Rectal smooth muscle tissue (tissue), 1 donor: Measurements from ENCODE around the gene CABLES2.

Experiments
- H3K27ac ChIP-seq: one replicate; pipeline ENCODE4 v1.7.0; 2013; ENCODE audit warnings: low read depth, low read length, inconsistent platforms
- H3K27me3 ChIP-seq: one replicate; pipeline ENCODE4 v1.7.0; 2013; ENCODE audit warnings: low read length; ENCODE audit not compliant: control insufficient read depth, insufficient read depth
- H3K36me3 ChIP-seq: one replicate; pipeline ENCODE4 v1.7.0; 2013; ENCODE audit warnings: low read length; ENCODE audit not compliant: control insufficient read depth, insufficient read depth
- H3K4me1 ChIP-seq: one replicate; pipeline ENCODE4 v1.7.0; 2013; ENCODE audit warnings: low read length; ENCODE audit not compliant: control insufficient read depth, insufficient read depth
- H3K4me3 ChIP-seq: one replicate; pipeline ENCODE4 v1.7.0; 2013; ENCODE audit warnings: low read length
- H3K9ac ChIP-seq: one replicate; pipeline ENCODE4 v1.7.0; 2013; ENCODE audit warnings: low read length

Gene CABLES2

DNA sequence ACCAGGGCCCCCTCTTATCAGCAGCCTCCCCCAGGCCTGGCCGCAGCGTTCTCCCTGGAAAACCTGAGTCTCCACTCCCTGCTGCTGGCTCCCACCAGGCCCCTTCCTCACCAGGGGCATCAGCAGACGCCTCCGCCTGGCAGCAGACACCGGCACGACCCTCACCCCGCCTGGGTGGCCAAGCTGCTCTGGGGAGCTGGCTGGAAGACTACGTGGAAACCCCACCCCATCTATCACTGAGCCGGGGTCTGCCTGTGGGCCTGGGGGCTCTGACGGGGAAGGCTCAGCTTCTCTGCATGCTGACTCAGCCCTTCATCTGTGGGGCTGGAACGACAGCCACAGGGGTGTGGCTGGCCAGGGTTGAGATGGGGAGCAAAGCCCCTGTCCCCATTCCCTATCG is 39.4 kb upstream of the CABLES2 start:
- Histone ChIP-seq H3K4me3 (no peak overlapping the region), H3K27me3 (peaks cover 6% of the 10 kb centered on the region), H3K27ac (no peak overlapping the region), H3K4me1 (no peaks in the 10 kb centered on the region), H3K36me3 (no peaks in the 10 kb centered on the region), H3K9ac (no peak overlapping the region)

DNA sequence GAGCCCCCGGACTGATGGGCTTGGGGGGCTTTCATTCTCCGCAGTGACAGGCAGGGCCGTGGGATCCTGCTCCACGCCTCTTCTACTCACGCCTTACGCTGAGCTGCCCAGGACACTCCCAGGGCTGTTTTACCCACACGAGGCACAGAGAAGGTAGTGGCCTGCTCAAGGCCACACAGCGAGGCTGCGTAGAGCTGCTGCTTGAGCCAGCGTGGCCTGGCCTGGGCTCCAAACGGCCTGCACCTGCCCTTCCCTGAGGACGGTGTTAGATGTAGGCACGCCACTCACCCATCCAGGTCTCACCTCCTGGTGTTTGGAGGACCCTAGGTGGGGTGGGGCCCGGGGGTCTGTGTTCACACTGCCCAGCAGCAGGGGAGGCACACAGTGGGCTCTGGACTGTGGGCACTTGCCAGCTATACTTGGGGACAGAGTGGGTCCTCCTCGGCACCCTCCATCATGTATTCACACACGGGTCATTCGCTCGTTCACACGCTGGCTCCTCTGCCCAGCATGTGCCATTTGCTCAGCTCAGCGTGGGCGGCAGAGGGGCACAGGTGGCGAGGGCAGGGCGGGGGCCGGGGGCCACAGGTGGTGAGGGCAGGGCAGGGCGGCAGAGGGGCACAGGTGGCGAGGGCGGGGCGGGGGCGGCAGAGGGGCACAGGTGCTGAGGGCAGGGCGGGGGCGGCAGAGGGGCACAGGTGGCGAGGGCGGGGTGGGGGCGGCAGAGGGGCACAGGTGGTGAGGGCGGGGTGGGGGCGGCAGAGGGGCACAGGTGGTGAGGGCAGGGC is 38.7 kb upstream of the CABLES2 start:
- H3K9ac ChIP-seq, result no peak overlapping the region
- H3K27me3 ChIP-seq, result peaks cover 2% of the 10 kb centered on the region
- H3K27ac ChIP-seq, result no peak overlapping the region

DNA sequence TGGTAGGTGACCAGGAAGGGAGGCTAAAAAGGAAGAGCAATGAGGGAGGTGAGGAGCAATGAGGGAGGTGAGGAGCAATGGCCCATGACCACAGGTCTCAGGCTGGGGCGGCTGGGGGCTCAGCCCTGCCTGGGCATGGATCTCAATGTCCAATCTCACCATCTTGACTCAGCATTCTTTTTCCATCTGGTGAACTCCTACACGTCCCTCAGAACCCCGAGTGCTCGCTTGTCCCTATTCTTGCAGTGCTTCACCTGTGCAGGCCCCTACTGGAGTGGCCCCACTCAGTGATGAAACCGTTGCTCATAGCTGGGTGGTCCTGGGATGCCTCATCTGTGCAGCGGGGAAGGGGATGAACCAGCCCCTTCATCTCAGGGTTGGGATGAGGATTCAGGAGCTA is 37.2 kb upstream of the CABLES2 start:
- no peak overlapping the region for H3K9ac ChIP-seq
- no peak overlapping the region for H3K4me3 ChIP-seq
- no peak overlapping the region for H3K27ac ChIP-seq
- no peaks in the 10 kb centered on the region for H3K36me3 ChIP-seq
- peaks cover 2% of the 10 kb centered on the region for H3K27me3 ChIP-seq
- H3K4me1 ChIP-seq, result no peaks in the 10 kb centered on the region

More for the DNA sequence above, 38.7 kb upstream of the CABLES2 start:
- Histone ChIP-seq H3K36me3 (no peaks in the 10 kb centered on the region), H3K4me1 (no peaks in the 10 kb centered on the region), H3K4me3 (no peak overlapping the region)

DNA sequence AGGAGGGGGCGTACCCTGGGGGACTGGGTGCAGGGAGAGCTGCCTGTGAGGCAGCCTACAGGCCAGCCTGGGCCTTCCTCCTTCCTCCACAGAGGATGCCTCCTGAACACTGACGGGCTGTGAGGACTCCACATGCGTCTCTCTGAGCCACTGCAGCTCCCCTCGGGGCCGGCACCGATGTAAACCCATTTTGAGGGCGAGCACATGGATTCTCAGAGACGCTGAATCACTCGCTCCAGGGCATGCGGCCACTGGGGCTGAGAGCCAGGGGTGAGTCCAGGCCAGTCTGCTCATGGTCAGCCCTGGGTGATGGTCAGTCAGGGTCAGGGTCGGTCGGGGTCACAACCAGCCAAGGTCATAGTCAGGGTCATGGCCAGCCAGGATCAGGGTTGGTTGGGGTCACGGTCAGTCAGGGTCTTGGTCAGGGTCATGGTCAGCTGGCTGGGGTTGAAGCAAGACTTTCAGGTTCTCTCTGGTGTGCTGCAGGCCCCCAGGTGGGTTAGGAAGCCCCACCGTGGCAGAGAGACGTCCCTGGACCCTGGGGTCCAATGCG is 35.0 kb upstream of the CABLES2 start:
- no peak overlapping the region for H3K9ac ChIP-seq
- H3K4me1 ChIP-seq, result peaks cover 5% of the 10 kb centered on the region
- H3K27me3 ChIP-seq, result peaks cover 2% of the 10 kb centered on the region
- H3K27ac ChIP-seq, result no peak overlapping the region
- H3K4me3 ChIP-seq, result no peak overlapping the region
- H3K36me3 ChIP-seq, result no peaks in the 10 kb centered on the region

DNA sequence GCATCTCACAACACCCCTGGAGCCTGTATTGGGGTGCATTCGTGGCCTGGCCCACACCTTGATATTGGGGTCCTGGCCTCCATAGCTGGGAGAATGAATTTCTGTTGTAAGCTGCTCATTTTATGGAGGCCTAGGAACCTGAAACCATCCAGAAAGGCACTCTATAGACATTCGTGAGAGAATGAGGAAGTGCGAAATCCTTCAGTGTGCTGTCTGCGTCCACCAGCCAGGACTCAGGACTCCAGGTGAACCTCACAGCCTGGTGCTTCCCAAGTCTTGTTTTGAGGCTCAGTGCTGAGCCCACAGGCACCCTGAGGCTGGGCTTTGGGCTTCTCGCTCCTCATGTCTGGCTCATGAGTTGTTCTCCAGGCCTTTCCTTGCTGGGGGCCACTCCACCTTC is 32.1 kb upstream of the CABLES2 start:
- Histone ChIP-seq H3K27ac (no peak overlapping the region), H3K9ac (no peak overlapping the region), H3K4me3 (no peak overlapping the region), H3K27me3 (no peaks in the 10 kb centered on the region), H3K36me3 (no peaks in the 10 kb centered on the region), H3K4me1 (peaks cover 5% of the 10 kb centered on the region)

DNA sequence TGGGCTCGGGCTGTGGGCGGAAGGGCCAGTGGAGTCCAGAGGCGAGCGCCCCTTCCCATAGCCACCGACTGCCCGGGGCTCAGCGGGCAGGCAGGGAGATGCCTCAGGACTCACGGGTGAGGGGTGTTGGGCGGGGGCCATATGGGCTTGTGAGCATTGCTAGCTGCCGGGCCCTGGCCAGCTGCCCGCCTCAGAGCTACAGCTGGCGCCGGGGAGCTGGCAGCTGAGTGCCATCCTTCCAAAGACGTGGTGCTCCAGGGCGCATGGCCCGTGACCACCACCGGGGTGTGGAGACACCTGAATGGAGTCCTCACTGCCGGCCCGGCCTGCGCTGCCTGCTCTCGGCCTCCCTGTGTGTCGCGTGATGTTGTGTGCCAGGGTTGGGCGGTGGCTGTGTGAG is 30.8 kb upstream of the CABLES2 start:
- Histone ChIP-seq H3K36me3 (no peaks in the 10 kb centered on the region), H3K27ac (no peak overlapping the region), H3K4me1 (peaks cover 7% of the 10 kb centered on the region), H3K9ac (no peak overlapping the region), H3K27me3 (no peaks in the 10 kb centered on the region), H3K4me3 (no peak overlapping the region)

DNA sequence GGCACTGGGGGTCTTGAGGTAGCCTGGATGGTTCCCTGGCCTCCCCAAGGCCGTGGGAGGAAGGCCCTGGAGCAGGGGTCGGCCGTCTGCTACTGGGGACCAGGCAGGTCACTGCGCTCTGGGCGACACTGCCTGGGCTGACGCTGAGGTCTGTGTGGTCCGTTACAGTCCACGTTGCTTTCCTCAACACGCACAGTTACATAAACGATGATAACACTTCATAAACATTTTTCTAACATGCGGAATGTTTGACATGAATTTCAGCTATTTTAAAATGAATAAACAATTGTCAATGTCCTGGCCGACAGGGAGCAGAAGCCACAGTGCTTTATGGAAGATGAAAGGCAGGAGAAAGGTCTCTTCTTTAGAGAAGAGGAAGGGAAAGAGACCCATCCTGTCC is 30.4 kb upstream of the CABLES2 start:
- Histone ChIP-seq H3K4me1 (peaks cover 7% of the 10 kb centered on the region), H3K27ac (no peak overlapping the region), H3K27me3 (no peaks in the 10 kb centered on the region), H3K9ac (no peak overlapping the region), H3K4me3 (no peak overlapping the region), H3K36me3 (no peaks in the 10 kb centered on the region)

DNA sequence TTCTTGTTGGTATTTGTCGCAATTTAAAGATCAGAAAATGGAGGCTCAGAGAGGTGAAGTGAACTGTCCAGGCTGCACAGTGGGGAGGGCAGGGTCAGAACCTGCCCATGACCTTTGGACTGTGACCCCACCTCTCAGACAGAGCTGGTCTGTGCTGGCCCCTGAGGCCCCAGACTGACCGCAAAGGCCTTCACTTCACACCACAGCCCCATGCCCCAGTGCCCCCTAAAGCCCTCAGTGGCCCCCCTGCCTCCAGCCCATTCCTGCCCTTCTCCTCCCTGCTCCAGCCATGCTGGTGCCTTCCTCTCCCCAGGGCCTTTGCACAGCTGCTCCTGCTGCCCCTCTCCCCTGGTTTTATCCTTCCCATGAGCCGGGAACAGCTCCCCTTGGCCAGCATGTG is 29.6 kb upstream of the CABLES2 start:
- no peak overlapping the region for H3K9ac ChIP-seq
- H3K27ac ChIP-seq, result no peak overlapping the region
- H3K27me3 ChIP-seq, result no peaks in the 10 kb centered on the region
- no peaks in the 10 kb centered on the region for H3K36me3 ChIP-seq
- no peak overlapping the region for H3K4me3 ChIP-seq
- peaks cover 7% of the 10 kb centered on the region for H3K4me1 ChIP-seq

DNA sequence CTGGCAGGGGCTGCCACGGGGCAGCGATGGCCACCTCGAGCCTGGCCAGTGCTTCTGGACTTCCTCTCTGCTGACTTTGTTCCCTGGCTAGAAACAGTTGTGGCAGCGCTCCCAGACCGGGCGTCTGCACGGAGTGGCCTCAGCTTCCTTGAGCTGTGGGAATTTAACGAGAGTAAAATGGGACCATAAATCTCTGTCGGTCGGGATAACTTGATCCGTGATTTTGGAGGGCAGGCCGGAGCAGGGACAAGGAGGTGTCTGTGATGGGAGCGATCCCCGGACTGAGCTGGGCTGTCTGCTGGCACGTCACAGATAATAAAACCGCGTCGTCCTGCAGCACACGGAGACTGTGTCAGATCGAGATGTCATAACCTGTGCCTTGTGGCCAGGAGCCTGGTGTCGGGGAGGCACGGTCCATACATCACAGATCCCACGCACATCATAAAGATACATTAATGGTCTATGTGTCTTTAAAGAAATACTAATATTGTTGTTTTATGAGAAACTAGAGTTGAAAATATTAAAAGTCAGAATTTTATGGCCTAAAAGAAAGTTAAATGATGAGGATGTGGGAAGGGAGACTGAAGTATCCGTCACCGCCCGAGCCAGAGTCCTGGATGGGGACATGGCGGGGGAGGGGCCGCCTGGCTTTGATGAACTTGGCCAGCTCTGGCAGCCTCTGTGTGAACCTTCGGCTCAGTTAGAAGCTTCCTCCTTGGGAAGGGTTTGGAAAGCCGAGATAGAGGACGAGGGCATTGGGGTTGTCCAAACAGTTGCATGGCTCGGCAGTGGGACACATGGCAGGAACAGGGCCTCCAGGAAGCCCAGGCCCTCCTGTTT is 26.8 kb upstream of the CABLES2 start:
- no peak overlapping the region for H3K9ac ChIP-seq
- H3K27me3 ChIP-seq, result no peaks in the 10 kb centered on the region
- no peak overlapping the region for H3K27ac ChIP-seq
- H3K4me3 ChIP-seq, result no peak overlapping the region
- H3K4me1 ChIP-seq, result peaks cover 7% of the 10 kb centered on the region
- no peaks in the 10 kb centered on the region for H3K36me3 ChIP-seq

DNA sequence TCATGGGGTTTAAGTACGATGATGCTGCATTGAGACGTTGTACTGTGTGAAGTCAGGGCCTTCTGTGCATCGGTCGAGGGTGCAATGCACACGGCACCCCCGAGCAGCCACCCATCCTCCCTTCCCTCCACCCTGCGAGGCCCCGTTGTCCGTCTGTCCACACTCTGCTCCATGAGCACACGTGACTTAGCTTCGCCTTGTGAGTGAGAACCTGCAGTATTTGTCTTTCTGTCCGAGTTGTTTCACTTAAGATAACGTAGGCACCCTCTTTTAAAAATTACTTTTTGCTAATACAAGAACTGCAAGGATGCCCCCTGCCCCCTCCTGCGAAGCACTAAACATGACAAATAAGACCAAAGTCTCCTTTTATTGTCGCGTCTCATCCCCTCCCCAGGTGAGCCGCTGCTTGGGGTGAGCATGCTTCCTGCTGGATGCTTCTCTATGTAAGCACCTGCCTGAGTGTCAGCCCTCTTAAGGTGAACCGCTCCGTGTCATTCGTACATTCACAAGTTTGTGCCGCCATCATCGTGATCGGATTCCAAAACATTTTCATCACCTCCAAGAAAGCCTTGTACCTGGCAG is 23.9 kb upstream of the CABLES2 start:
- Histone ChIP-seq H3K4me3 (no peak overlapping the region), H3K4me1 (peaks cover 2% of the 10 kb centered on the region)

DNA sequence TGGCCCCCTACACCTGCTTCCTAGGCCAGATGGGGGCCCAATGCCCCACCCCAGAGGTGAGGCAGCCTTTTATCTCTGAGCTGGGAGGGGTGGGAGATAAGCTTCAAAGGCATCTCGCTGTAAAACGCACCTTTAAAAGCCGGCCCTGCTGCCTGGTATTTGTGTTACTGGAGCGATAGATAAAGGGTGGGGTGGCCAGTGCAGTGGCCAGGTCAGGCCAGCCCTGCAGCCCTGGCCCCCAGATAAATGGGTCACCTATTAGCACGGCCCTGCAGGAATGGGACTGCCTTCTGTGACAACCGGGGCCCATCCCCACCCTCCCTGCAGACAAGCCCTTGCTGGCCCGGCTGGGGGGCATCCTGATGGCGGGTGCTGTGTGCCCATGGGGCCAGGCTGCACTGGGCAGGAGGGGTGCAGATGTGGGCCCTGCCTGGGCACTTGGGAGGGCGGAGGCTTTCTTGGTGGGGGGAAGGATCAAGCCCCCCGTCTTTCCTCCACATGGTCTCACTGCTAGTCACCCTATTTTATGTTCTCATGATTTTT is 23.3 kb upstream of the CABLES2 start:
- no peaks in the 10 kb centered on the region for H3K27me3 ChIP-seq
- H3K4me1 ChIP-seq, result peaks cover 2% of the 10 kb centered on the region
- no peak overlapping the region for H3K27ac ChIP-seq
- H3K9ac ChIP-seq, result no peak overlapping the region
- H3K4me3 ChIP-seq, result no peak overlapping the region
- H3K36me3 ChIP-seq, result no peaks in the 10 kb centered on the region

More for the DNA sequence above, 23.9 kb upstream of the CABLES2 start:
- no peak overlapping the region for H3K9ac ChIP-seq
- H3K36me3 ChIP-seq, result no peaks in the 10 kb centered on the region
- H3K27me3 ChIP-seq, result no peaks in the 10 kb centered on the region
- H3K27ac ChIP-seq, result no peak overlapping the region
